8988T (cell line): ENCODE data around the gene DBN1.

Experiments used
- DNase-seq: peaks from one replicate; pipeline ENCODE4 v3.0.0; 2011

Gene DBN1

GRCh38 chr5:177442066-177442826 lies 31.2 kb downstream of the DBN1 start:
- DNase-seq, result no peak

- DNase-seq, result peak; percentile 8
Measured at GRCh38 chr5:177440990-177441780, 32.2 kb downstream of the DBN1 start.

GRCh38 chr5:177440211-177440989 lies 33.0 kb downstream of the DBN1 start:
- DNase-seq, result peak; percentile 16

- no peak for DNase-seq
Measured at GRCh38 chr5:177439518-177440053, 33.8 kb downstream of the DBN1 start.

GRCh38 chr5:177438468-177438867 lies 35.0 kb downstream of the DBN1 start:
- DNase-seq, result peak; percentile 13

GRCh38 chr5:177437623-177438022 lies 35.8 kb downstream of the DBN1 start:
- peak; percentile 7 for DNase-seq

- DNase-seq, result no peak
Measured at GRCh38 chr5:177435847-177436536, 37.4 kb downstream of the DBN1 start.

GRCh38 chr5:177434942-177435738 lies 38.3 kb downstream of the DBN1 start:
- no peak for DNase-seq

GRCh38 chr5:177434437-177434836 lies 39.0 kb downstream of the DBN1 start:
- peak; percentile 23 for DNase-seq

- no peak for DNase-seq
Measured at GRCh38 chr5:177433658-177434217, 39.7 kb downstream of the DBN1 start.

- DNase-seq, result no peak
Measured at GRCh38 chr5:177432839-177433657, 40.4 kb downstream of the DBN1 start.

- DNase-seq, result no peak
Measured at GRCh38 chr5:177432143-177432838, 41.1 kb downstream of the DBN1 start.

- DNase-seq, result no peak
Measured at GRCh38 chr5:177431317-177432142, 41.9 kb downstream of the DBN1 start.

- no peak for DNase-seq
Measured at GRCh38 chr5:177430972-177431316, 42.5 kb downstream of the DBN1 start.

GRCh38 chr5:177430140-177430951 lies 43.1 kb downstream of the DBN1 start:
- no peak for DNase-seq

- DNase-seq, result no peak
Measured at GRCh38 chr5:177429248-177430040, 44.0 kb downstream of the DBN1 start.

GRCh38 chr5:177428574-177429217 lies 44.7 kb downstream of the DBN1 start:
- no peak for DNase-seq
